ENCODE data around the gene CTTNBP2NL. TPM values are rescaled to one million over a fixed set of nuclear protein-coding genes. Genes with fewer than 3 reads are reported as not detected.
A peak's percentile ranks its signal among the peaks of the same experiment; 100 is the strongest.

The CTTNBP2NL gene
- total and polyA plus RNA-seq, 4 donors: 1.7 to 4.4 (median 3.0) TPM

- no peak for DNase-seq (ENCODE audit: low spot score)
- Histone ChIP-seq H3K4me3 (ENCODE audit: low read depth in 1 of 3, low read length in 3 of 3) (no peak overlapping the region), H3K27ac (ENCODE audit: low read depth in 1 of 2, low read length in 2 of 2) (no peak overlapping the region), H3K9ac (ENCODE audit: low read depth in 1 of 2, low read length in 2 of 2) (no peak overlapping the region), H3K9me3 (ENCODE audit: control insufficient read depth in 4 of 4, low read length in 3 of 4) (no peaks in the 10 kb centered on the region), H3K27me3 (ENCODE audit: control insufficient read depth in 4 of 4, insufficient read depth in 4 of 4, low read length in 3 of 4) (peaks cover 0 to 5% (median 0%) of the 10 kb centered on the region in 4 donors), H3K36me3 (ENCODE audit: control insufficient read depth in 4 of 4, insufficient read depth in 3 of 4, low read depth in 1 of 4, low read length in 3 of 4) (no peaks in the 10 kb centered on the region), H3K4me1 (ENCODE audit: control insufficient read depth in 4 of 4, insufficient read depth in 4 of 4, low read length in 3 of 4) (peaks cover 0 to 3% (median 0%) of the 10 kb centered on the region in 4 donors)
- WGBS: 83% methylated on average over 3 of the region's 3 CpGs
- no peak for TF ChIP-seq YY1 (IDR thresholded peaks at IDR 0.05)
- no peak for TF ChIP-seq JUND (IDR thresholded peaks at IDR 0.05)
- no peak for TF ChIP-seq RAD21 (IDR thresholded peaks at IDR 0.05)
Measured at GRCh38 chr1:112368198-112368597, 27.8 kb upstream of the CTTNBP2NL start.

- H3K9me3 ChIP-seq (ENCODE audit: control insufficient read depth in 4 of 4, low read length in 3 of 4): no peaks in the 10 kb centered on the region
- DNase-seq (ENCODE audit: low spot score): peak; percentile 87
- no peak overlapping the region for H3K4me3 ChIP-seq (ENCODE audit: low read depth in 1 of 3, low read length in 3 of 3)
- 24% methylated on average over 16 of the region's 16 CpGs for WGBS
- no peak for TF ChIP-seq GABPA (IDR thresholded peaks at IDR 0.05 in 1 of 2, conservative IDR thresholded peaks at IDR 0.05 in 1 of 2)
- TF ChIP-seq CTCF (IDR thresholded peaks at IDR 0.05; ENCODE audit: low read depth, low read length, missing input control): peak; percentile 96
- no peak for TF ChIP-seq FOXA1 (IDR thresholded peaks at IDR 0.05)
- TF ChIP-seq RAD21 (IDR thresholded peaks at IDR 0.05): peak; percentile 89 to 95
- TF ChIP-seq MAX (IDR thresholded peaks at IDR 0.05): no peak
- H3K36me3 ChIP-seq (ENCODE audit: control insufficient read depth in 4 of 4, insufficient read depth in 3 of 4, low read depth in 1 of 4, low read length in 3 of 4): no peaks in the 10 kb centered on the region
- peaks cover 0 to 5% (median 0%) of the 10 kb centered on the region in 4 donors for H3K27me3 ChIP-seq (ENCODE audit: control insufficient read depth in 4 of 4, insufficient read depth in 4 of 4, low read length in 3 of 4)
- H3K9ac ChIP-seq (ENCODE audit: low read depth in 1 of 2, low read length in 2 of 2): no peak overlapping the region
- H3K27ac ChIP-seq (ENCODE audit: low read depth in 1 of 2, low read length in 2 of 2): no peak overlapping the region
- peaks cover 0 to 3% (median 0%) of the 10 kb centered on the region in 4 donors for H3K4me1 ChIP-seq (ENCODE audit: control insufficient read depth in 4 of 4, insufficient read depth in 4 of 4, low read length in 3 of 4)
Measured at GRCh38 chr1:112369392-112370285, 26.4 kb upstream of the CTTNBP2NL start.

GRCh38 chr1:112370996-112371395, 25.0 kb upstream of the CTTNBP2NL start:
- Histone ChIP-seq H3K27ac (ENCODE audit: low read depth in 1 of 2, low read length in 2 of 2) (no peak overlapping the region), H3K36me3 (ENCODE audit: control insufficient read depth in 4 of 4, insufficient read depth in 3 of 4, low read depth in 1 of 4, low read length in 3 of 4) (no peaks in the 10 kb centered on the region), H3K4me1 (ENCODE audit: control insufficient read depth in 4 of 4, insufficient read depth in 4 of 4, low read length in 3 of 4) (peaks cover 0 to 3% (median 0%) of the 10 kb centered on the region in 4 donors), H3K4me3 (ENCODE audit: low read depth in 1 of 3, low read length in 3 of 3) (no peak overlapping the region), H3K9me3 (ENCODE audit: control insufficient read depth in 4 of 4, low read length in 3 of 4) (no peaks in the 10 kb centered on the region), H3K9ac (ENCODE audit: low read depth in 1 of 2, low read length in 2 of 2) (no peak overlapping the region), H3K27me3 (ENCODE audit: control insufficient read depth in 4 of 4, insufficient read depth in 4 of 4, low read length in 3 of 4) (peaks cover 0 to 5% (median 0%) of the 10 kb centered on the region in 4 donors)
- WGBS: 75% methylated on average over 4 of the region's 4 CpGs
- no peak for DNase-seq (ENCODE audit: low spot score)
- TF ChIP-seq FOXA2 (IDR thresholded peaks at IDR 0.05): no peak

- DNase-seq (ENCODE audit: low spot score): no peak
- WGBS: 85% methylated on average over 3 of the region's 3 CpGs
- TF ChIP-seq EGR1 (IDR thresholded peaks at IDR 0.05; ENCODE audit: low read depth in 2 of 2) (no peak), NR2F2 (IDR thresholded peaks at IDR 0.05) (no peak), HNF4G (IDR thresholded peaks at IDR 0.05) (no peak), CTCF (IDR thresholded peaks at IDR 0.05; ENCODE audit: low read depth, low read length, missing input control) (no peak), GABPA (IDR thresholded peaks at IDR 0.05 in 1 of 2, conservative IDR thresholded peaks at IDR 0.05 in 1 of 2) (no peak), SP1 (IDR thresholded peaks at IDR 0.05) (no peak), RAD21 (IDR thresholded peaks at IDR 0.05) (no peak), FOXA2 (IDR thresholded peaks at IDR 0.05) (no peak), JUND (IDR thresholded peaks at IDR 0.05) (no peak), ATF3 (IDR thresholded peaks at IDR 0.05) (no peak), MAX (IDR thresholded peaks at IDR 0.05) (no peak), RXRA (IDR thresholded peaks at IDR 0.05) (no peak)
Measured at GRCh38 chr1:112371775-112372174, 24.2 kb upstream of the CTTNBP2NL start.

More at GRCh38 chr1:112371775-112372174, 24.2 kb upstream of the CTTNBP2NL start:
- H3K9ac ChIP-seq (ENCODE audit: low read depth in 1 of 2, low read length in 2 of 2): no peak overlapping the region
- H3K27me3 ChIP-seq (ENCODE audit: control insufficient read depth in 4 of 4, insufficient read depth in 4 of 4, low read length in 3 of 4): peaks cover 0 to 5% (median 0%) of the 10 kb centered on the region in 4 donors
- H3K4me1 ChIP-seq (ENCODE audit: control insufficient read depth in 4 of 4, insufficient read depth in 4 of 4, low read length in 3 of 4): peaks cover 0 to 3% (median 0%) of the 10 kb centered on the region in 4 donors
- H3K9me3 ChIP-seq (ENCODE audit: control insufficient read depth in 4 of 4, low read length in 3 of 4): peaks cover 0 to 2% (median 0%) of the 10 kb centered on the region in 4 donors
- H3K4me3 ChIP-seq (ENCODE audit: low read depth in 1 of 3, low read length in 3 of 3): no peak overlapping the region
- no peak overlapping the region for H3K27ac ChIP-seq (ENCODE audit: low read depth in 1 of 2, low read length in 2 of 2)
- no peaks in the 10 kb centered on the region for H3K36me3 ChIP-seq (ENCODE audit: control insufficient read depth in 4 of 4, insufficient read depth in 3 of 4, low read depth in 1 of 4, low read length in 3 of 4)
